ENCODE measurements around the gene EPS8. TPM values are rescaled to one million over a fixed set of nuclear protein-coding genes. Genes with fewer than 3 reads are reported as not detected.

Gene EPS8
- polyA plus RNA-seq, 3 donors = 4.1 to 4.8 (median 4.3) TPM

DNA sequence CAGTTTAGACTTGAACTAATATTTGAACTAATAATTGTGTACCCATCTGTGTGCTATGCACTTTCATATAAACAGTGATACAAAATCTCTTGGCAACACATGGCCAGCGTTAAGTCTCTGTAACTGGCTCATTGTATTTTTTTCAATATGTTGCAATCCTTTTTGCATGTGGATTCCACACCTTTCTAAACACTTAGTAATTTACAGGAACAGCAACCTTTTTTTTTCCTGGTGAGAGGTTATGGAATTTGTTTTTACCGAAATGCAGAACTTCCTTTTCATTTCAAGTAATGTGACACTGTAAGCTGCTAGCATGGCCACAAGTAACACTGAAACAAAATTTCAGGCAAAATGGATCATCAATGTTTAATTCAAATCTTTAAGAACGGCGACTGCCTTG lies 45.4 kb upstream of the EPS8 start:
- Histone ChIP-seq H3K36me3 (replicated peaks in 1 of 2; ENCODE audit: control insufficient read depth in 1 of 2, insufficient read depth in 2 of 2, low read length in 2 of 2) (no peaks in the 10 kb centered on the region), H3K27me3 (ENCODE audit: control insufficient read depth in 2 of 2, insufficient read depth in 2 of 2, low read length in 2 of 2) (no peaks in the 10 kb centered on the region), H3K4me1 (ENCODE audit: control insufficient read depth in 1 of 2, insufficient read depth in 2 of 2, low read length in 2 of 2) (no peaks in the 10 kb centered on the region), H3K4me2 (replicated peaks; ENCODE audit: extremely low read depth, low read length, poor library complexity, severe bottlenecking) (no peak overlapping the region), H3K9ac (ENCODE audit: insufficient read depth, low read length, poor library complexity, severe bottlenecking) (no peak overlapping the region), H3K79me2 (ENCODE audit: insufficient read depth, low read length) (no peaks in the 10 kb centered on the region), H3K9me3 (replicated peaks in 1 of 2; ENCODE audit: control insufficient read depth in 1 of 2, insufficient read depth in 1 of 2, low read length in 2 of 2) (no peaks in the 10 kb centered on the region), H3K27ac (ENCODE audit: low read depth in 1 of 2, low read length in 2 of 2) (no peak overlapping the region), H4K20me1 (ENCODE audit: insufficient read depth, low read length) (no peaks in the 10 kb centered on the region), H2AFZ (ENCODE audit: insufficient read depth, low read depth, low read length, poor library complexity, severe bottlenecking) (no peak overlapping the region), H3K4me3 (replicated peaks in 1 of 3; ENCODE audit: low read depth in 2 of 3, low read length in 3 of 3) (no peak overlapping the region)
- no peak overlapping the region for H3K27ac Mint-ChIP-seq
- no peaks in the 10 kb centered on the region for H3K36me3 Mint-ChIP-seq
- H3K4me3 Mint-ChIP-seq = no peak overlapping the region
- no CpG with 5 or more reads among the region's 4 CpGs for WGBS (ENCODE audit: insufficient coverage)
- DNase-seq = no peak
- H3K9me3 Mint-ChIP-seq = peaks cover 0 to 5% (median 0%) of the 10 kb centered on the region in 7 donors
- H3K4me1 Mint-ChIP-seq = no peaks in the 10 kb centered on the region
- peaks cover 0 to 1% (median 1%) of the 10 kb centered on the region in 3 donors for H3K27me3 Mint-ChIP-seq (ENCODE audit: low read depth in 3 of 3)
- intact Hi-C loops (cut with micrococcal nuclease) = no loop called here
- TF ChIP-seq, protein P1, sequence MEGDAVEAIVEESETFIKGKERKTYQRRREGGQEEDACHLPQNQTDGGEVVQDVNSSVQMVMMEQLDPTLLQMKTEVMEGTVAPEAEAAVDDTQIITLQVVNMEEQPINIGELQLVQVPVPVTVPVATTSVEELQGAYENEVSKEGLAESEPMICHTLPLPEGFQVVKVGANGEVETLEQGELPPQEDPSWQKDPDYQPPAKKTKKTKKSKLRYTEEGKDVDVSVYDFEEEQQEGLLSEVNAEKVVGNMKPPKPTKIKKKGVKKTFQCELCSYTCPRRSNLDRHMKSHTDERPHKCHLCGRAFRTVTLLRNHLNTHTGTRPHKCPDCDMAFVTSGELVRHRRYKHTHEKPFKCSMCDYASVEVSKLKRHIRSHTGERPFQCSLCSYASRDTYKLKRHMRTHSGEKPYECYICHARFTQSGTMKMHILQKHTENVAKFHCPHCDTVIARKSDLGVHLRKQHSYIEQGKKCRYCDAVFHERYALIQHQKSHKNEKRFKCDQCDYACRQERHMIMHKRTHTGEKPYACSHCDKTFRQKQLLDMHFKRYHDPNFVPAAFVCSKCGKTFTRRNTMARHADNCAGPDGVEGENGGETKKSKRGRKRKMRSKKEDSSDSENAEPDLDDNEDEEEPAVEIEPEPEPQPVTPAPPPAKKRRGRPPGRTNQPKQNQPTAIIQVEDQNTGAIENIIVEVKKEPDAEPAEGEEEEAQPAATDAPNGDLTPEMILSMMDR (IDR thresholded peaks at IDR 0.05) = no peak

DNA sequence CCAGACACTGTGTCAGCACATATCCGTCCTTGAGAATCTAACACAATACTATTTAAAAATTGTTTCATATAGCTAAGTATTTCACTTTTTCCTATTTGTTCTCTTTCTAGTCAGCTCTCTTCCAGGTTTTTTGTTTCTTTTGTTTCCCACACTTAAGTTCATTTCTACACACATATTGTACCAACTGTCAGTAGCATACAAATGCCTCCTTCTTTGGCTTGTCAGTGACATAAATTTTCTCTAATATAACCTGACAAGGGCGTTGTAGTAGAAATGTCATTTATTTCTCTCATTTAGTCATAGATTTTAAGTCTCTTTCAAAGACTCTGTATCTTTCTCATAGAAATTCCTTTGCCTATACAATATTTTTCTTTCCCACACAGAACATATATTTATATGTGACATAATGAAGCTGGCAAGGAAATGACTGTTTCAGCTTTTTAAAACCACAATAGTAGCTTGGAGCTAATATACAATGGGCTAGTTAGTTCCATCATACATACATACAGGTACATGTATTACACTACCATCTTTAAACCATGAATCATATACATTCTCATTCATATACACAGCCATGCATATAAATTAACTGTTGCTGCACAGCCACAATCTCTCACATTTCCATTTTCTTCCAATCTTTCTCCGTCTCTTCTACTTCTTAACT lies 42.3 kb upstream of the EPS8 start:
- Mint-ChIP-seq H3K27me3 (ENCODE audit: low read depth in 3 of 3) (peaks cover 0 to 2% (median 1%) of the 10 kb centered on the region in 3 donors), H3K4me1 (no peaks in the 10 kb centered on the region), H3K9me3 (peaks cover 0 to under 1% (median 0%) of the 10 kb centered on the region in 7 donors), H3K4me3 (no peak overlapping the region), H3K36me3 (no peaks in the 10 kb centered on the region), H3K27ac (no peak overlapping the region)
- Histone ChIP-seq H3K27ac (ENCODE audit: low read depth in 1 of 2, low read length in 2 of 2) (no peak overlapping the region), H3K79me2 (ENCODE audit: insufficient read depth, low read length) (no peaks in the 10 kb centered on the region), H3K27me3 (ENCODE audit: control insufficient read depth in 2 of 2, insufficient read depth in 2 of 2, low read length in 2 of 2) (no peaks in the 10 kb centered on the region), H3K9ac (ENCODE audit: insufficient read depth, low read length, poor library complexity, severe bottlenecking) (no peak overlapping the region), H3K36me3 (replicated peaks in 1 of 2; ENCODE audit: control insufficient read depth in 1 of 2, insufficient read depth in 2 of 2, low read length in 2 of 2) (no peaks in the 10 kb centered on the region), H3K4me2 (replicated peaks; ENCODE audit: extremely low read depth, low read length, poor library complexity, severe bottlenecking) (no peak overlapping the region), H2AFZ (ENCODE audit: insufficient read depth, low read depth, low read length, poor library complexity, severe bottlenecking) (no peak overlapping the region), H3K4me1 (ENCODE audit: control insufficient read depth in 1 of 2, insufficient read depth in 2 of 2, low read length in 2 of 2) (no peaks in the 10 kb centered on the region), H3K4me3 (replicated peaks in 1 of 3; ENCODE audit: low read depth in 2 of 3, low read length in 3 of 3) (no peak overlapping the region), H4K20me1 (ENCODE audit: insufficient read depth, low read length) (no peaks in the 10 kb centered on the region), H3K9me3 (replicated peaks in 1 of 2; ENCODE audit: control insufficient read depth in 1 of 2, insufficient read depth in 1 of 2, low read length in 2 of 2) (no peaks in the 10 kb centered on the region)
- WGBS (ENCODE audit: insufficient coverage) = 100% methylated on average over 2 of the region's 3 CpGs
- DNase-seq = no peak
- TF ChIP-seq, protein P1 (IDR thresholded peaks at IDR 0.05) = no peak
- intact Hi-C loops (cut with micrococcal nuclease) = no loop called here
